GM23248 (cell line): Measurements from ENCODE around the gene DVL3.

Experiments
- EZH2 ChIP-seq: fragments of 200-600 bp; sonication (generic); IDR thresholded peaks from 2 replicates; pipeline ENCODE4 v1.6.1; 2018; ENCODE audit warnings: antibody characterized with exemption, mild to moderate bottlenecking; ENCODE audit not compliant: insufficient read depth, poor library complexity, severe bottlenecking
- EZH2phosphoT487 ChIP-seq: fragments of 200-600 bp; sonication (generic); IDR thresholded peaks from 2 replicates; pipeline ENCODE4 v1.6.1; 2018; ENCODE audit warnings: antibody characterized with exemption, moderate library complexity, mild to moderate bottlenecking, low read depth; ENCODE audit not compliant: insufficient read depth

GRCh38 chr3:184218814-184219213 lies 63.6 kb downstream of the DVL3 start:
- TF ChIP-seq EZH2: no peak
- no peak for TF ChIP-seq EZH2phosphoT487
